AG04449 (cell line): ENCODE results near the gene CRYBG1.
A peak's percentile ranks its signal among the peaks of the same experiment; 100 is the strongest.

Experiments
- CTCF ChIA-PET: fragments of 350-600 bp; formaldehyde crosslinking; extraction: SDS; loops from one replicate; lab custom pipeline; 2021; ENCODE audit warnings: antibody characterized with exemption; lab: Yijun Ruan, JAX
- POLR2A ChIA-PET: fragments of 400-600, 350-600 bp; formaldehyde crosslinking; extraction: SDS; loops from one replicate; lab custom pipeline; 2020; ENCODE audit warnings: antibody characterized with exemption, inconsistent platforms; lab: Yijun Ruan, JAX
- DNase-seq: peaks from one replicate; pipeline ENCODE4 v3.0.0-alpha.2; 2010; ENCODE audit warnings: low read depth, low spot score
- H3K4me3 ChIP-seq: 2 replicates; pipeline ENCODE4 v1.5.1; 2011; ENCODE audit warnings: low read depth, mild to moderate bottlenecking, control low read depth, low read length
- CTCF ChIP-seq: IDR thresholded peaks from one replicate; pipeline ENCODE4 v1.5.1; 2011; ENCODE audit warnings: mild to moderate bottlenecking, moderate library complexity, low read length, control low read depth, inconsistent platforms; ENCODE audit not compliant: insufficient read depth; ENCODE audit errors: missing control alignments

The CRYBG1 gene

GRCh38 chr6:106470811-106471210 is 110.3 kb downstream of the CRYBG1 start:
- ChIA-PET POLR2A (no interaction called here), CTCF (interaction anchor here (0.6 to 1.6 kb wide), 4 partner anchors 10 to 85 kb away, joined by 3 to 4 read pairs (median 3); no protein-coding TSS in a partner anchor)
- no peak for DNase-seq
- no peak overlapping the region for H3K4me3 ChIP-seq
- no peak for TF ChIP-seq CTCF

- DNase-seq: peak; percentile 38
Observed at GRCh38 chr6:106473812-106474211, 113.3 kb downstream of the CRYBG1 start.

GRCh38 chr6:106474466-106474865 is 113.9 kb downstream of the CRYBG1 start:
- DNase-seq: no peak
- POLR2A ChIA-PET: no interaction called here
- CTCF ChIA-PET: interaction anchor here (1.2 to 1.5 kb wide), 2 partner anchors 83 to 92 kb away, joined by 3 to 8 read pairs; no protein-coding TSS in a partner anchor
- TF ChIP-seq CTCF: no peak
- no peak overlapping the region for H3K4me3 ChIP-seq

More at GRCh38 chr6:106473812-106474211, 113.3 kb downstream of the CRYBG1 start:
- CTCF ChIA-PET: interaction anchor here (1.2 to 1.5 kb wide), 2 partner anchors 84 to 93 kb away, joined by 3 to 8 read pairs; no protein-coding TSS in a partner anchor
- POLR2A ChIA-PET: no interaction called here
- no peak overlapping the region for H3K4me3 ChIP-seq
- no peak for TF ChIP-seq CTCF

- no peak for DNase-seq
- CTCF ChIA-PET: interaction anchor here (1.0 kb wide), 1 partner anchor 25 kb away, joined by 3 read pairs; no protein-coding TSS in a partner anchor
Observed at GRCh38 chr6:106475284-106475683, 114.8 kb downstream of the CRYBG1 start.

GRCh38 chr6:106476331-106477105 is 116.0 kb downstream of the CRYBG1 start:
- H3K4me3 ChIP-seq: no peak overlapping the region
- DNase-seq: no peak
- CTCF ChIA-PET: no interaction called here
- no peak for TF ChIP-seq CTCF
- POLR2A ChIA-PET: interaction anchor here (1.1 to 1.6 kb wide), 2 partner anchors 25 to 90 kb away, joined by 3 to 4 read pairs; no protein-coding TSS in a partner anchor

More at GRCh38 chr6:106475284-106475683, 114.8 kb downstream of the CRYBG1 start:
- no peak for TF ChIP-seq CTCF
- POLR2A ChIA-PET: interaction anchor here (1.6 kb wide), 1 partner anchor 91 kb away, joined by 4 read pairs; no protein-coding TSS in a partner anchor
- no peak overlapping the region for H3K4me3 ChIP-seq

GRCh38 chr6:106477146-106477545 is 116.6 kb downstream of the CRYBG1 start:
- no peak for DNase-seq
- POLR2A ChIA-PET: no interaction called here
- CTCF ChIA-PET: no interaction called here
- TF ChIP-seq CTCF: no peak
- H3K4me3 ChIP-seq: no peak overlapping the region
